H1 (cell line): ENCODE results near the gene OTOP1. TPM values are rescaled to one million over a fixed set of nuclear protein-coding genes. Genes with fewer than 3 reads are reported as not detected.
"Not testable (repeated sequence)": the region's sequence is repeated elsewhere in the genome, so short reads cannot be mapped to it uniquely, and the experiment has no call there.

Source experiments
- CTCF ChIA-PET: fragments of 300-600 bp; sonication (Branson Sonifier 250); formaldehyde crosslinking; loops from one replicate; lab custom pipeline; 2021; ENCODE audit not compliant: partially characterized antibody; lab: Charles Lee
- POLR2A ChIA-PET: fragments of 300-600 bp; sonication (Branson Sonifier 250); formaldehyde crosslinking; loops from one replicate; lab custom pipeline; 2021; ENCODE audit warnings: inconsistent platforms; ENCODE audit not compliant: partially characterized antibody; lab: Charles Lee
- DNase-seq, 2 experiments: peaks; one replicate each; pipeline versions ENCODE4 v3.0.0 to v3.0.0-alpha.2; 2010 to 2022; ENCODE audit warnings: low spot score in 2 of 2, low read depth in 1 of 2, mixed read lengths in 1 of 2
- FAIRE-seq: peaks from 2 replicates; lab custom pipeline; 2011; peaks lifted over from hg19 to GRCh38; lab: Jason Lieb, UNC
- H2AFZ ChIP-seq: 2 replicates; pipeline ENCODE4 v1.8.1; 2012; ENCODE audit warnings: low read length, inconsistent platforms
- H2AK5ac ChIP-seq: 2 replicates; pipeline ENCODE4 v1.6.1; 2013; ENCODE audit warnings: low read depth, low read length
- H2BK120ac ChIP-seq: replicated peaks from 2 replicates; pipeline ENCODE3; 2013; ENCODE audit warnings: low read depth, low read length, inconsistent platforms
- H2BK12ac ChIP-seq: 2 replicates; pipeline ENCODE4 v1.6.1; 2013; ENCODE audit warnings: low read depth, low read length
- H2BK15ac ChIP-seq: 2 replicates; pipeline ENCODE4 v1.6.1; 2013; ENCODE audit warnings: low read length
- H2BK20ac ChIP-seq: 2 replicates; pipeline ENCODE4 v1.6.1; 2013; ENCODE audit warnings: low read length
- H2BK5ac ChIP-seq: 2 replicates; pipeline ENCODE4 v1.6.1; 2013; ENCODE audit warnings: low read depth, low read length
- H3K14ac ChIP-seq: 2 replicates; pipeline ENCODE4 v1.6.1; 2013; ENCODE audit warnings: inconsistent platforms; ENCODE audit not compliant: insufficient read length
- H3K18ac ChIP-seq: 2 replicates; pipeline ENCODE4 v1.6.1; 2013; ENCODE audit warnings: low read length; ENCODE audit errors: extremely low read depth
- H3K23ac ChIP-seq: 2 replicates; pipeline ENCODE4 v1.6.1; 2013; ENCODE audit warnings: inconsistent platforms; ENCODE audit not compliant: insufficient read length
- H3K23me2 ChIP-seq: 2 replicates; pipeline ENCODE4 v1.6.1; 2013; ENCODE audit warnings: low read depth, low read length
- H3K27ac ChIP-seq: 2 replicates; pipeline ENCODE4 v1.6.1; 2011; ENCODE audit warnings: low read depth, low read length, inconsistent platforms
- H3K27me3 ChIP-seq, 4 experiments: replicated peaks in 1 of 4; 1 replicate in 1 of 4; 2 replicates in 3 of 4; pipeline versions ENCODE4 v1.6.1 to v1.8.1; 2011 to 2013; ENCODE audit warnings: low read length in 3 of 4, mild to moderate bottlenecking in 3 of 4, inconsistent platforms in 2 of 4, mixed read lengths in 2 of 4, moderate library complexity in 1 of 4; ENCODE audit not compliant: control insufficient read depth in 3 of 4, insufficient read depth in 3 of 4; ENCODE audit errors: extremely low read depth in 1 of 4
- H3K36me3 ChIP-seq, 4 experiments: 2 replicates each; pipeline versions ENCODE4 v1.6.1 to v1.8.1; 2011 to 2013; ENCODE audit warnings: mild to moderate bottlenecking in 4 of 4, low read length in 3 of 4, moderate library complexity in 2 of 4, control low read depth in 1 of 4, inconsistent platforms in 1 of 4; ENCODE audit not compliant: insufficient read depth in 4 of 4, control insufficient read depth in 2 of 4
- H3K4ac ChIP-seq: replicated peaks from 2 replicates; pipeline ENCODE3; 2013; ENCODE audit warnings: low read length, low read depth, mixed read lengths, inconsistent platforms; ENCODE audit not compliant: insufficient read length
- H3K4me1 ChIP-seq, 4 experiments: replicated peaks in 1 of 4; 1 replicate in 1 of 4; 2 replicates in 3 of 4; pipeline versions ENCODE4 v1.6.1 to v1.8.1; 2011 to 2013; ENCODE audit warnings: low read length in 3 of 4, inconsistent platforms in 2 of 4, mixed read lengths in 1 of 4; ENCODE audit not compliant: insufficient read depth in 4 of 4, control insufficient read depth in 3 of 4
- H3K4me2 ChIP-seq, 2 experiments: 2 replicates each; pipeline versions ENCODE4 v1.6.1 to v1.8.1; 2011 to 2013; ENCODE audit warnings: low read depth in 2 of 2, low read length in 2 of 2, control low read depth in 1 of 2, inconsistent platforms in 1 of 2, mild to moderate bottlenecking in 1 of 2; ENCODE audit not compliant: insufficient read depth in 1 of 2
- H3K4me3 ChIP-seq, 4 experiments: fragments of 200-600, 300-600 bp in 1 of 4; sonication (generic), shearing (Covaris generic), sonication (Bioruptor Twin) in 1 of 4; 2 replicates each; pipeline versions ENCODE4 v1.5.1 to v1.8.1; 2011 to 2016; ENCODE audit warnings: low read length in 4 of 4, low read depth in 3 of 4, control low read depth in 2 of 4, inconsistent platforms in 2 of 4, mild to moderate bottlenecking in 2 of 4, mixed read lengths in 1 of 4, moderate library complexity in 1 of 4; ENCODE audit not compliant: insufficient read depth in 2 of 4; ENCODE audit errors: extremely low read depth in 1 of 4
- H3K56ac ChIP-seq: replicated peaks from 2 replicates; pipeline ENCODE3; 2013; ENCODE audit warnings: low read depth, mild to moderate bottlenecking, mixed read lengths, low read length, inconsistent platforms; ENCODE audit not compliant: insufficient read length
- H3K79me1 ChIP-seq: 2 replicates; pipeline ENCODE4 v1.6.1; 2013; ENCODE audit warnings: low read depth, low read length, control low read depth
- H3K79me2 ChIP-seq, 2 experiments: 2 replicates each; pipeline versions ENCODE4 v1.6.1 to v1.8.1; 2012 to 2013; ENCODE audit warnings: low read length in 2 of 2, mild to moderate bottlenecking in 2 of 2, inconsistent platforms in 1 of 2; ENCODE audit not compliant: insufficient read depth in 2 of 2, control insufficient read depth in 1 of 2
- H3K9ac ChIP-seq, 4 experiments: replicated peaks in 1 of 4; 1 replicate in 1 of 4; 2 replicates in 3 of 4; pipeline versions ENCODE4 v1.6.1 to v1.8.1; 2011 to 2013; ENCODE audit warnings: low read depth in 3 of 4, low read length in 3 of 4, control low read depth in 2 of 4, mild to moderate bottlenecking in 2 of 4, moderate library complexity in 2 of 4, inconsistent platforms in 1 of 4; ENCODE audit errors: extremely low read depth in 1 of 4
- H3K9me3 ChIP-seq, 2 experiments: 2 replicates each; pipeline versions ENCODE4 v1.6.1 to v1.8.1; 2012 to 2013; ENCODE audit warnings: mild to moderate bottlenecking in 2 of 2, moderate library complexity in 2 of 2, control low read depth in 1 of 2, inconsistent platforms in 1 of 2, low read depth in 1 of 2, low read length in 1 of 2, mixed read lengths in 1 of 2; ENCODE audit not compliant: insufficient read depth in 2 of 2
- H4K20me1 ChIP-seq, 2 experiments: replicated peaks in 1 of 2; 2 replicates each; pipeline versions ENCODE3 to v1.8.1; 2011 to 2013; ENCODE audit warnings: inconsistent platforms in 2 of 2, low read length in 2 of 2, mild to moderate bottlenecking in 1 of 2; ENCODE audit not compliant: insufficient read depth in 2 of 2, control insufficient read depth in 1 of 2
- H4K5ac ChIP-seq: 2 replicates; pipeline ENCODE4 v1.6.1; 2013; ENCODE audit warnings: low read length, low read depth, mixed read lengths, inconsistent platforms; ENCODE audit not compliant: insufficient read length
- H4K8ac ChIP-seq: 2 replicates; pipeline ENCODE4 v1.8.0; 2013; ENCODE audit warnings: mild to moderate bottlenecking, moderate library complexity, low read length, inconsistent platforms; ENCODE audit not compliant: insufficient read depth; ENCODE audit errors: extremely low read depth
- H4K91ac ChIP-seq: replicated peaks from 2 replicates; pipeline ENCODE3; 2013; ENCODE audit warnings: low read length, mixed read lengths, inconsistent platforms; ENCODE audit not compliant: insufficient read length
- WGBS, 2 experiments: shearing (Covaris generic) in 1 of 2; methylation state at CpG; one replicate each; pipeline versions ENCODE4 v1.1.6 to v1.1.7; 2013 to 2015; ENCODE audit warnings: low lambda C conversion rate in 2 of 2, mixed read lengths in 2 of 2, inconsistent platforms in 1 of 2, low coverage in 1 of 2, missing lambda C conversion rate in 1 of 2; ENCODE audit not compliant: insufficient replicate concordance in 2 of 2, insufficient coverage in 1 of 2, insufficient read length in 1 of 2; ENCODE audit errors: extremely low coverage in 1 of 2, missing lambda C conversion rate in 1 of 2; 5-methylcytosine and 5-hydroxymethylcytosine counted together
- polyA plus RNA-seq, 7 experiments: library from polyadenylated mRNA; depleted of rRNA in 3 of 7; stranded (reverse) in 5 of 7; unstranded in 2 of 7; fragments of >200 nt in 5 of 7; fragments of 200-250 nt in 2 of 7; gene quantifications; 1 replicate in 5 of 7; 2 replicates in 1 of 7; 4 replicates in 1 of 7; pipeline versions ENCODE4 v1.2.1 to v1.2.3, GENCODE V29; 2011 to 2013; ENCODE audit warnings: missing spikeins in 2 of 7, mixed read lengths in 2 of 7
- total RNA-seq: library from RNA; stranded (reverse); fragmentation: NEBNext Ultra II Directional; extraction: Animal tissue kit (Norgen Biotek cat#: 25700); gene quantifications from 2 replicates; pipeline ENCODE4 v1.2.1, GENCODE V29; 2021
- TF ChIP-seq, protein P1 (sequence below), 3 experiments: IDR thresholded peaks; 1 replicate in 2 of 3; 2 replicates in 1 of 3; pipeline versions ENCODE4 v1.5.1 to v1.6.1; 2011; ENCODE audit warnings: low read length in 3 of 3, mild to moderate bottlenecking in 3 of 3, inconsistent platforms in 2 of 3, low read depth in 1 of 3, moderate library complexity in 1 of 3; ENCODE audit not compliant: insufficient read depth in 1 of 3; ENCODE audit errors: control extremely low read depth in 1 of 3

The OTOP1 gene
- total and polyA plus RNA-seq, 2 of the 8 experiments (the other 6 are each of a cell fraction or from before 2014, with no cell fraction given), result not detected

DNA sequence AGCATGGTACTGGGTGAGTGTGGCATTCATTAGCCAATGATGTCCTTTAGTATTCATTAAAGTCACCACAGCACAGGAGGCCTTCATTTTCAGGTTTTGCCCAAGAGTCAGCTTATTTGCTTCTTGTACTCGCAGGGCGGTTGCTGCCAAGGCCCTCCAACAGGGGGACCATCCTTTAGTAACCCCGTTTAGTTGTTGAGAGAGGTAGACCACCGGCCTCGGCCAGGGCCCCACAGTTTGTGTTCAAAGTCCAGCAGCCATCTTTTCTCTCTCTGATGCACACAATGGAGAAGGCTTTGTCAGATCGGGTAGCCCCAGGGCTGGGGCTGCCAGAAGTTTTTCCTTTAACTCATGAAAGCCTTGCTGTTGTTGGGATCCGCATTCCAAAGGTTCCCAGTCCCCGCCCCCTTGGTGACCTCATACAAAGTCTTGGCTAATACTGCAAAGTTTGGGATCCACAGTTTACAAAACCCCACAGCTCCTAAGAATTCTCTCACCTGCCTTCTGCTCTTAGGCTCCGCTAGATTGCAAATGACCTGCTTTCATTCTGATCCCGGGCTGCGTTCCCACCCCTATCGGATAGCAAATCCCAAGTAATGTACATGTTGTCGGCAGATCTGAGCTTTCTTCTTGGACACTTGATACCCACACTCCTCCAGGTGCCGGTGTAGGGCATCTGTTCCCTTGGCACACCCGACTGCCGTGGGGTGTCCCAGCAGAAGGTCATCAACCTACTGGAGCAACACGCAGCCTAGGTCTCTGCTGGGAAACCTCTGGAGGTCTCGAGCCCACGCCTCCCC lies 58.5 kb downstream of the OTOP1 start:
- not testable (repeated sequence) for H4K20me1 ChIP-seq, DNase-seq, H4K91ac ChIP-seq, H3K18ac ChIP-seq, H3K9ac ChIP-seq, H3K27ac ChIP-seq, H3K23me2 ChIP-seq, FAIRE-seq, H3K9me3 ChIP-seq, H3K4me2 ChIP-seq, H2BK15ac ChIP-seq, H3K56ac ChIP-seq, H3K79me2 ChIP-seq, H3K14ac ChIP-seq, H2BK5ac ChIP-seq, H3K4me1 ChIP-seq, H3K79me1 ChIP-seq, H2BK20ac ChIP-seq, H4K5ac ChIP-seq, H2BK12ac ChIP-seq, H3K36me3 ChIP-seq, H2BK120ac ChIP-seq, H3K27me3 ChIP-seq, H3K4ac ChIP-seq, H3K23ac ChIP-seq, H2AK5ac ChIP-seq, H3K4me3 ChIP-seq, H4K8ac ChIP-seq
- peak overlapping the region; percentile 49; the same call in 1 of the 2 replicates for H2AFZ ChIP-seq
- TF ChIP-seq, protein P1, sequence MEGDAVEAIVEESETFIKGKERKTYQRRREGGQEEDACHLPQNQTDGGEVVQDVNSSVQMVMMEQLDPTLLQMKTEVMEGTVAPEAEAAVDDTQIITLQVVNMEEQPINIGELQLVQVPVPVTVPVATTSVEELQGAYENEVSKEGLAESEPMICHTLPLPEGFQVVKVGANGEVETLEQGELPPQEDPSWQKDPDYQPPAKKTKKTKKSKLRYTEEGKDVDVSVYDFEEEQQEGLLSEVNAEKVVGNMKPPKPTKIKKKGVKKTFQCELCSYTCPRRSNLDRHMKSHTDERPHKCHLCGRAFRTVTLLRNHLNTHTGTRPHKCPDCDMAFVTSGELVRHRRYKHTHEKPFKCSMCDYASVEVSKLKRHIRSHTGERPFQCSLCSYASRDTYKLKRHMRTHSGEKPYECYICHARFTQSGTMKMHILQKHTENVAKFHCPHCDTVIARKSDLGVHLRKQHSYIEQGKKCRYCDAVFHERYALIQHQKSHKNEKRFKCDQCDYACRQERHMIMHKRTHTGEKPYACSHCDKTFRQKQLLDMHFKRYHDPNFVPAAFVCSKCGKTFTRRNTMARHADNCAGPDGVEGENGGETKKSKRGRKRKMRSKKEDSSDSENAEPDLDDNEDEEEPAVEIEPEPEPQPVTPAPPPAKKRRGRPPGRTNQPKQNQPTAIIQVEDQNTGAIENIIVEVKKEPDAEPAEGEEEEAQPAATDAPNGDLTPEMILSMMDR (IDR thresholded peaks at IDR 0.05; ENCODE audit: control extremely low read depth in 1 of 3, insufficient read depth in 1 of 3, low read depth in 1 of 3, low read length in 3 of 3), result peak in 2 of 3 experiments; percentile 6 to 17; a peak in 2 of 4 replicates
- ChIA-PET POLR2A (interaction anchor here (1.1 kb wide), 1 partner anchor 8 kb away, joined by 3 read pairs; no protein-coding TSS in a partner anchor), CTCF (interaction anchor here (2.2 kb wide), 1 partner anchor 15 kb away, joined by 10 read pairs; no protein-coding TSS in a partner anchor)
- 91% methylated on average over 18 of the region's 19 CpGs; no CpG with 5 or more reads in 1 of the 2 experiments for WGBS, 2 experiments
